K562 (cell line): ENCODE results near the gene SMC3. TPM values are rescaled to one million over a fixed set of nuclear protein-coding genes. Genes with fewer than 3 reads are reported as not detected.

Source experiments
- ATAC-seq: fragments of 200-7000 bp; cut with Tn5 transposase; 3 replicates; pipeline ENCODE4 v1.9.1; 2020; ENCODE audit warnings: moderate library complexity
- BruUV-seq: library from RNA; stranded (reverse); fragments of 400-500 nt; replicated peaks from 2 replicates; lab custom pipeline; 2021; lab: Mats Ljungman, UMichigan
- CTCF ChIA-PET: fragments of 300-600 bp; formaldehyde crosslinking; extraction: SDS; loops from one replicate; lab custom pipeline; 2021; ENCODE audit warnings: low intra/inter-chr PET ratio; lab: Yijun Ruan, JAX
- POLR2A ChIA-PET: fragments of 300-600, 350-650 bp; sonication (Branson Sonifier 250); formaldehyde crosslinking; extraction: SDS; loops from one replicate; lab custom pipeline; 2021; ENCODE audit warnings: antibody characterized with exemption, inconsistent platforms; lab: Yijun Ruan, JAX
- DNase-seq, 4 experiments: peaks; one replicate each; pipeline versions ENCODE4 v3.0.0 to v3.0.0-alpha.2; 2011 to 2018; ENCODE audit warnings: low spot score in 3 of 4, mixed read lengths in 3 of 4; ENCODE audit errors: extremely low read depth in 1 of 4
- FAIRE-seq: peaks from 2 replicates; lab custom pipeline; 2011; peaks lifted over from hg19 to GRCh38; lab: Jason Lieb, UNC
- H2AFZ ChIP-seq: 2 replicates; pipeline ENCODE4 v1.6.0; 2011; ENCODE audit warnings: low read depth, low read length, control low read depth, inconsistent platforms
- H3K27ac ChIP-seq: fragments of 200-600 bp; 3 replicates; pipeline ENCODE4 v1.8.0; 2011; ENCODE audit warnings: low read depth, mild to moderate bottlenecking, control low read depth, inconsistent platforms, low read length, moderate library complexity, mixed read lengths; ENCODE audit errors: extremely low read depth
- H3K27me3 ChIP-seq, 2 experiments: fragments of 300-600 bp in 1 of 2; 2 replicates in 1 of 2; 3 replicates in 1 of 2; pipeline versions ENCODE4 v1.6.0 to v1.8.0; 2011; ENCODE audit warnings: inconsistent platforms in 2 of 2, low read length in 2 of 2, mild to moderate bottlenecking in 1 of 2, mixed read lengths in 1 of 2, moderate library complexity in 1 of 2; ENCODE audit not compliant: control insufficient read depth in 2 of 2, insufficient read depth in 2 of 2
- H3K36me3 ChIP-seq: fragments of 300-600 bp; 3 replicates; pipeline ENCODE4 v1.8.0; 2011; ENCODE audit warnings: mild to moderate bottlenecking, low read length, inconsistent platforms; ENCODE audit not compliant: control insufficient read depth, insufficient read depth
- H3K4me1 ChIP-seq, 2 experiments: fragments of 200-600 bp in 1 of 2; replicated peaks in 1 of 2; 2 replicates in 1 of 2; 3 replicates in 1 of 2; pipeline versions ENCODE4 v1.5.1 to v1.8.0; 2011; ENCODE audit warnings: inconsistent platforms in 2 of 2, low read length in 2 of 2, mild to moderate bottlenecking in 1 of 2, mixed read lengths in 1 of 2, moderate library complexity in 1 of 2; ENCODE audit not compliant: control insufficient read depth in 2 of 2, insufficient read depth in 2 of 2
- H3K4me2 ChIP-seq: 2 replicates; pipeline ENCODE4 v1.6.1; 2011; ENCODE audit warnings: low read length, control low read depth, inconsistent platforms, mixed read lengths; ENCODE audit not compliant: insufficient read depth
- H3K4me3 ChIP-seq: fragments of 200-600 bp; sonication (generic), shearing (Covaris generic); 2 replicates; pipeline ENCODE4 v1.5.1; 2016; ENCODE audit warnings: control low read depth, inconsistent platforms
- H3K79me2 ChIP-seq: fragments of 200-600 bp; 3 replicates; pipeline ENCODE4 v1.8.0; 2011; ENCODE audit warnings: low read length, inconsistent platforms; ENCODE audit not compliant: control insufficient read depth, insufficient read depth
- H3K9ac ChIP-seq, 2 experiments: 2 replicates each; pipeline versions ENCODE4 v1.6.0 to v1.6.1; 2011; ENCODE audit warnings: low read depth in 2 of 2, low read length in 2 of 2, control low read depth in 1 of 2, inconsistent platforms in 1 of 2, mild to moderate bottlenecking in 1 of 2, mixed read lengths in 1 of 2; ENCODE audit not compliant: insufficient read depth in 1 of 2
- H3K9me1 ChIP-seq: one replicate; pipeline ENCODE4 v1.6.0; 2011; ENCODE audit warnings: inconsistent platforms, mild to moderate bottlenecking, low read length, moderate library complexity; ENCODE audit not compliant: control insufficient read depth, insufficient read depth
- H3K9me3 ChIP-seq: replicated peaks from 2 replicates; pipeline ENCODE4 v1.5.1; 2011; ENCODE audit warnings: low read depth, low read length, inconsistent platforms; ENCODE audit not compliant: control insufficient read depth, insufficient read depth
- H4K20me1 ChIP-seq: replicated peaks from 2 replicates; pipeline ENCODE4 v1.6.1; 2011; ENCODE audit warnings: low read length, inconsistent platforms, mixed read lengths; ENCODE audit not compliant: control insufficient read depth, insufficient read depth
- CAMTA2 ChIP-seq: fragments of 250-450 bp; sonication (Bioruptor Pico); conservative IDR thresholded peaks from 2 replicates; pipeline ENCODE4 v1.5.1; 2022
- FOXM1 ChIP-seq, 2 experiments: fragments of 450-650 bp in 1 of 2; sonication (generic) in 1 of 2; formaldehyde crosslinking in 1 of 2; IDR thresholded peaks; 2 replicates each; pipeline versions ENCODE4 v1.6.1 to v1.9.0; 2017 to 2022; ENCODE audit warnings: low read depth in 2 of 2, mild to moderate bottlenecking in 2 of 2, missing genetic modification reagents in 1 of 2, moderate library complexity in 1 of 2
- GTF2F1 ChIP-seq: IDR thresholded peaks from 2 replicates; pipeline ENCODE4 v1.6.1; 2011; ENCODE audit warnings: low read depth, low read length, improper control_type of control experiment
- MAFF ChIP-seq: IDR thresholded peaks from 2 replicates; pipeline ENCODE4 v1.6.1; 2012; ENCODE audit warnings: low read length, improper control_type of control experiment
- NCOA2 ChIP-seq, 2 experiments: fragments of 450-650 bp; IDR thresholded peaks; 2 replicates each; pipeline ENCODE4 v1.6.1; 2018; ENCODE audit warnings: mild to moderate bottlenecking in 2 of 2, moderate library complexity in 1 of 2; ENCODE audit not compliant: partially characterized antibody in 2 of 2
- NFIC ChIP-seq: fragments of 450-650 bp; IDR thresholded peaks from 2 replicates; pipeline ENCODE4 v1.6.1; 2017; ENCODE audit warnings: mild to moderate bottlenecking, inconsistent platforms
- PRDM10 ChIP-seq: fragments of 450-650 bp; IDR thresholded peaks from 2 replicates; pipeline ENCODE4 v1.6.1; 2018; ENCODE audit not compliant: partially characterized antibody
- SMAD1 ChIP-seq: fragments of 150-350 bp; IDR thresholded peaks from 2 replicates; pipeline ENCODE4 v1.6.1; 2014; ENCODE audit warnings: low read length, low read depth; ENCODE audit not compliant: partially characterized antibody
- U2AF1 ChIP-seq: fragments of 200-400 bp; formaldehyde crosslinking; optimal IDR thresholded peaks from 2 replicates; pipeline ENCODE3; 2017; ENCODE audit warnings: mild to moderate bottlenecking, low read depth, low read length, moderate library complexity
- WGBS: fragments of 100-300 bp; shearing (Covaris generic); methylation state at CpG from one replicate; pipeline ENCODE4 v1.1.6; 2016; ENCODE audit warnings: low coverage, mixed read lengths; ENCODE audit not compliant: insufficient coverage; ENCODE audit errors: missing lambda C conversion rate; 5-methylcytosine and 5-hydroxymethylcytosine counted together
- in situ Hi-C: fragments of 300-500 bp; cut with MboI; formaldehyde crosslinking; loops from 4 replicates; pipeline ENCODE4 v1.15.0; 2018; ENCODE audit warnings: inconsistent platforms, mixed read lengths
- intact Hi-C: fragments of 100-400 bp; cut with micrococcal nuclease; formaldehyde crosslinking; loops from 2 replicates; pipeline ENCODE4 v1.14.2; 2022
- polyA plus RNA-seq, 8 experiments: library from polyadenylated mRNA; depleted of rRNA in 4 of 8; stranded (reverse) in 5 of 8; unstranded in 3 of 8; fragments of >200 nt; fragmentation: Nextera tagmentation in 2 of 8; fragmentation: Illumina TruSeq in 1 of 8; extraction: Ambion mirVana in 2 of 8; extraction: Trizol in 1 of 8; gene quantifications; 2 replicates each; pipeline versions ENCODE4 v1.2.1 to v1.2.3, GENCODE V29; 2011 to 2014; ENCODE audit warnings: inconsistent platforms in 1 of 8, missing spikeins in 1 of 8
- total RNA-seq, 7 experiments: library from RNA; depleted of rRNA in 6 of 7; stranded (reverse); fragments of >200 nt in 6 of 7; fragmentation: Illumina TruSeq in 2 of 7; extraction: Trizol in 2 of 7; gene quantifications; 2 replicates each; pipeline versions ENCODE4 v1.2.1 to v1.2.3, GENCODE V29; 2011 to 2021; ENCODE audit warnings: low replicate concordance in 1 of 7

SMC3 gene
- total and polyA plus RNA-seq, 9 of the 15 experiments (the other 6 are each of a cell fraction or from before 2014, with no cell fraction given), result 21.3 to 62.6 (median 39.3) TPM

- in situ Hi-C loops, result loop anchor here (10.0 to 25.0 kb wide), 2 partner anchors 57 to 269 kb away; no protein-coding TSS in a partner anchor
- no peak for TF ChIP-seq CAMTA2
- no peaks in the 10 kb centered on the region for H3K79me2 ChIP-seq
- peaks cover 21 to 22% of the 10 kb centered on the region in 2 experiments; a peak in 4 of 5 replicates for H3K4me1 ChIP-seq
- H4K20me1 ChIP-seq, result no peaks in the 10 kb centered on the region
- H3K27me3 ChIP-seq, result no peaks in the 10 kb centered on the region
- peak overlapping the region in 1 of 2 experiments; percentile 45; a peak in 1 of 4 replicates for H3K9ac ChIP-seq
- H3K27ac ChIP-seq, result no peak overlapping the region
- POLR2A ChIA-PET, result interaction anchor here (0.8 kb wide), 1 partner anchor 9 kb away, joined by 4 read pairs; no protein-coding TSS in a partner anchor
- H3K9me3 ChIP-seq, result no peaks in the 10 kb centered on the region
- no peaks in the 10 kb centered on the region for H3K36me3 ChIP-seq
- H3K4me3 ChIP-seq, result no peak overlapping the region
- no peaks in the 10 kb centered on the region for H3K9me1 ChIP-seq
- no TSS peak for BruUV-seq
- 0 out of 2 replicates have a peak overlapping the region, but pooled peaks have one; percentile 16 for H2AFZ ChIP-seq
- CTCF ChIA-PET, result no interaction called here
- H3K4me2 ChIP-seq, result no peak overlapping the region
- WGBS, result 65% methylated on average over 3 of the region's 5 CpGs
- DNase-seq (no peak), FAIRE-seq (no peak), ATAC-seq (no peak)
- intact Hi-C loops, result loop anchor here (10.0 kb wide), 2 partner anchors 257 to 1517 kb away; partner anchors contain the start of gene PDCD4
These were observed 50.7 kb downstream of the SMC3 start for GRCh38 chr10:110618230-110618610.

GRCh38 chr10:110619514-110620397, 52.3 kb downstream of the SMC3 start:
- ATAC-seq, result peak; percentile 23
- peaks cover 12 to 14% of the 10 kb centered on the region in 2 experiments; a peak in 4 of 5 replicates for H3K4me1 ChIP-seq
- no peaks in the 10 kb centered on the region for H3K9me1 ChIP-seq
- no peak overlapping the region for H3K27ac ChIP-seq
- H3K9me3 ChIP-seq, result no peaks in the 10 kb centered on the region
- no peak overlapping the region for H2AFZ ChIP-seq
- FAIRE-seq, result no peak
- no peaks in the 10 kb centered on the region for H3K27me3 ChIP-seq
- peak overlapping the region in 1 of 2 experiments; percentile 84; a peak in 2 of 4 replicates for H3K9ac ChIP-seq
- H3K4me3 ChIP-seq, result no peak overlapping the region
- BruUV-seq, result no TSS peak
- WGBS, result 20% methylated on average over 3 of the region's 3 CpGs
- ChIA-PET POLR2A (interaction anchor here (0.6 to 0.7 kb wide), 3 partner anchors 17 to 515 kb away, joined by 3 read pairs; no protein-coding TSS in a partner anchor), CTCF (no interaction called here)
- no peaks in the 10 kb centered on the region for H3K79me2 ChIP-seq
- TF ChIP-seq U2AF1 (no peak), NCOA2 (IDR thresholded peaks at IDR 0.05; ENCODE audit: partially characterized antibody in 2 of 2) (no peak), GTF2F1 (no peak), FOXM1 (IDR thresholded peaks at IDR 0.05; ENCODE audit: low read depth) (no peak), FOXM1 (CRISPR knock-in tag; IDR thresholded peaks at IDR 0.05; ENCODE audit: low read depth) (no peak), SMAD1 (no peak), NFIC (peak; percentile 89), MAFF (no peak), PRDM10 (peak; percentile 61)
- in situ Hi-C loops (loop anchor here (10.0 to 25.0 kb wide), 2 partner anchors 55 to 268 kb away; no protein-coding TSS in a partner anchor), intact Hi-C loops (loop anchor here (10.0 kb wide), 2 partner anchors 255 to 1515 kb away; partner anchors contain the start of gene PDCD4)
- no peaks in the 10 kb centered on the region for H3K36me3 ChIP-seq
- no peak overlapping the region for H3K4me2 ChIP-seq
- H4K20me1 ChIP-seq, result no peaks in the 10 kb centered on the region
- no peak for DNase-seq
